ENCODE data around the gene FBXL5. TPM values are rescaled to one million over a fixed set of nuclear protein-coding genes. Genes with fewer than 3 reads are reported as not detected.
A peak's percentile ranks its signal among the peaks of the same experiment; 100 is the strongest.

The FBXL5 gene
- total RNA-seq, 1 donor from 2014 or later, result 101 TPM

GRCh38 chr4:15682242-15683142 lies 27.3 kb upstream of the FBXL5 start:
- intact Hi-C loops (cut with DNase I), result no loop called here

GRCh38 chr4:15681372-15682241 lies 26.4 kb upstream of the FBXL5 start, which contains the start of gene FAM200B:
TSS of gene FAM200B (plus strand) at chr4:15681827. CDS start at chr4:15686978, 5,151 bp downstream.
- DNase-seq (peak; percentile 99), ATAC-seq (peak; percentile 97)
- Histone ChIP-seq H3K27ac (peak within 1 kb of the TSS; percentile 96), H3K4me1 (peaks cover 17% of the 10 kb centered on the region), H3K9me3 (no peaks in the 10 kb centered on the region), H3K27me3 (no peaks in the 10 kb centered on the region), H3K4me3 (peak within 1 kb of the TSS; percentile 74), H3K36me3 (peaks cover 8% of the 10 kb centered on the region)
- intact Hi-C loops (cut with DNase I), result no loop called here
- peak; percentile 10 for TF ChIP-seq CTCF (IDR thresholded peaks at IDR 0.05)

More at GRCh38 chr4:15682242-15683142, 27.3 kb upstream of the FBXL5 start:
- H3K9me3 ChIP-seq, result no peaks in the 10 kb centered on the region
- H3K4me1 ChIP-seq, result peaks cover 16% of the 10 kb centered on the region
- TF ChIP-seq CTCF (IDR thresholded peaks at IDR 0.05), result no peak
- peak overlapping the region; percentile 74 for H3K4me3 ChIP-seq
- H3K27me3 ChIP-seq, result no peaks in the 10 kb centered on the region
- H3K36me3 ChIP-seq, result peaks cover 15% of the 10 kb centered on the region
- H3K27ac ChIP-seq, result peak overlapping the region; percentile 96
- no peak for ATAC-seq
- DNase-seq, result no peak

- no peak for ATAC-seq
- no peaks in the 10 kb centered on the region for H3K9me3 ChIP-seq
- TF ChIP-seq CTCF (IDR thresholded peaks at IDR 0.05), result no peak
- H3K36me3 ChIP-seq, result peaks cover 2% of the 10 kb centered on the region
- peak overlapping the region; percentile 74 for H3K4me3 ChIP-seq
- H3K27ac ChIP-seq, result peak overlapping the region; percentile 96
- intact Hi-C loops (cut with DNase I), result no loop called here
- no peaks in the 10 kb centered on the region for H3K27me3 ChIP-seq
- DNase-seq, result no peak
- peaks cover 17% of the 10 kb centered on the region for H3K4me1 ChIP-seq
These were observed 25.9 kb upstream of the FBXL5 start for GRCh38 chr4:15681067-15681371.

- H3K27me3 ChIP-seq, result no peaks in the 10 kb centered on the region
- DNase-seq (no peak), ATAC-seq (no peak)
- intact Hi-C loops (cut with DNase I), result no loop called here
- no peak for TF ChIP-seq CTCF (IDR thresholded peaks at IDR 0.05)
- no peak overlapping the region for H3K27ac ChIP-seq
- peaks cover 6% of the 10 kb centered on the region for H3K4me1 ChIP-seq
- no peak overlapping the region for H3K4me3 ChIP-seq
- H3K9me3 ChIP-seq, result no peaks in the 10 kb centered on the region
- H3K36me3 ChIP-seq, result no peaks in the 10 kb centered on the region
These were observed 22.4 kb upstream of the FBXL5 start for GRCh38 chr4:15677507-15677988.

DNA sequence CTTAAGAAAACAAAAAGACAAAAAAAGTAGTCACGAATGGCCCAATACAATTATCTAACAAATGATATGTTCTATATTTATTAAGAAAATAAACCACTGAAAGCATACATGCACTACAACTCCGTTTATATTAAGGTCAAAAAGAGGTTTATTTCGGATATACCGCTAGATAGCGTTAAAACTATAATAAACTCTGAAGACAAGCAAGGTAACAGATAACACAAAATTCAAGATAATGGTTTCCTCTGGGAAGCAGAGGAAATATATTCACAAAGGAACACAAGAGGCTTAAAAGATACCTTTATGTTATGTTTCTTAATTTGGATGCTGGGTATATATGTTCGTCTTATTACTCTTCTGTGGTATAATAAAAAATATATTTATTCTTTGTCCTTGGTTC lies 21.7 kb upstream of the FBXL5 start:
- Histone ChIP-seq H3K27ac (no peak overlapping the region), H3K27me3 (no peaks in the 10 kb centered on the region), H3K4me1 (peaks cover 5% of the 10 kb centered on the region), H3K36me3 (no peaks in the 10 kb centered on the region), H3K4me3 (no peak overlapping the region), H3K9me3 (no peaks in the 10 kb centered on the region)
- TF ChIP-seq CTCF (IDR thresholded peaks at IDR 0.05), result no peak
- ATAC-seq (no peak), DNase-seq (no peak)
- intact Hi-C loops (cut with DNase I), result no loop called here
